ENCODE data around the gene PDLIM1.
"Not testable (repeated sequence)": the region's sequence is repeated elsewhere in the genome, so short reads cannot be mapped to it uniquely, and the experiment has no call there.

PDLIM1 gene

DNA sequence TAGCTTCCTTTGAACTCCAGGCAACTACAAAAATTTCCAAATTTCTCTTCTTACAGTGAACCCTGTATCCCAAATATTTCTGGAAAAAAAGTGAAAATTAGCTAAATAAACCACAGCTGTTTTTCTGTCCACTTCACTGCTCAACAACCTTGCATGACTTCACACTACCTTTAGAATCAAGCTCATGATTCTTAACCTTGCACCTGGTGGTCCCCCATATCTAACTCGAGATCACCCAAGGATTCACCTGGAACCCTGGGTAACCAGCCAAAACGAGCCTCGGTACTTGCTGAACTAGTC, 47.5 kb downstream of the PDLIM1 start:
- in situ Hi-C loops (cut with MboI; ENCODE audit: low sequenced_read_pairs) = no loop called here

DNA sequence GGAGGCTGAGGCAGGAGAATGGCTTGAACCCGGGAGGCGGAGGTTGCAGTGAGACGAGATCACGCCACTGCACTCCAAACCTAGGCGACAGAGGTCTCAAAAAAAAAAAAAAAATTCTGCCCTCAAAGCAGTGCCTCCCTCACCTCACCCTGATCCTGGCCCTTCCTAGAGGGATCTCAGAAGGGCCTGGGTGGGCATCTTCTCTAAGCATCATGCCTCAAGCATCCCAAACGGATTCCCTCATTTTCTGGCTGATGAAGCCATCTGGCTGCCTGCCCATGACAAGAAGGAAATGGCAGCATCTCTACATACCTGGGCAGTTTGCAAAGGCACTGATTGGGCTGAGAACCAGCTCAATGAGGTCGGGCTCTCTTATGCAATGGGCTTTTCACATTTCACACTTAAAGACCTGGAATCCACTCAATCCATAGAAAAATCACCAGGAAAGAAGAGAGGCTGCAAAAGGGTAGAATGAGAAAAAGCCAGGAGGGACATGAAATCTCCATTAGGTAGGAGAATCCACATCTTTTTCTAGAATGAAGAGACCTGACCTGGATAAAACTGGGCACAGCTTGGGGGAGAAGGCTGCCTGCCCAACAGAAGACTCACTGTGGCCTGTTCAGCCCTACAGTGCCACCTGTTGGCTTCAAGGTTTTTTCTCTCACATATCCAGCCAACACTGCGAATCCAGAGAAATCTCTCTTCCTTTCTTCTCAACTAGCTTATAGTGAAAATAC, 48.1 kb downstream of the PDLIM1 start:
- in situ Hi-C loops (cut with MboI; ENCODE audit: low sequenced_read_pairs) = no loop called here

DNA sequence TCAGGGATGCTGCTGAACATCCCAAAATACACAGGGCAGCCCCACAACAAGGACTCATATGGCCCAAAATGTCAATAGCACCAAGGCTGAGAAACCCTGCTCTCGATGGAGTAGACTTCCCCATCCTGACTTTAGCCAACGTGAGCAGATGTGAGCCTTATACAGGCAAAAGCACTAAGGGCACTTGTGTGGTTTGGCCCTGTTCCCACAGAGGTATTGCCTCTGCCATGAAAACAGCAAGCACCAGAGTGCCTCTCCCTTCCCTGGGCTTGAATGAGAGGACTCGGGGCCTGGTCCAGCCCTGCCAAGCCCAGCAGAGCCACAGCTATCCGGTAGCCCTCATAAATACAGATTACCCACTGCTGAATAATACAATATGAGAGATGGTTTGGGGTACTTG, 49.3 kb downstream of the PDLIM1 start:
- in situ Hi-C loops (cut with MboI; ENCODE audit: low sequenced_read_pairs) = no loop called here

DNA sequence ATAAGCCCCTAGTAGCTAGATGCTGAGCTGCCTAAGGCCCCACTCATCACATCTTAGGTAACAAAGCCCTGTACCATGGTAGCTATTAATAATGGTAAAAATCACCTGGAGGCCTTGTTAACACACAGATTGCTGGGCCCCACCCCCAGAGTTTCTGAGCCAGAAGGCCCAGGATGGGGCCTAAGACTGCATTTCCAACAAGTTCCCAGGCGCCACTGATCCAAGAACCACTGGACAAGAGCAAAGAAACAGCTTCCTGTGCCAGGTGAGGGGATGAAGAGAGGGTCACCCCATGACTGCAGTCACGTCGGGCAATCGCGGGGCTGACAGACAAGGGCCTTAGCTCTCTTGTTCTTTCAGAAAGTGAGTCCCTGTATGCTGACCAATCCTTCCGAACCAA, 50.0 kb downstream of the PDLIM1 start:
- in situ Hi-C loops (cut with MboI; ENCODE audit: low sequenced_read_pairs) = no loop called here

DNA sequence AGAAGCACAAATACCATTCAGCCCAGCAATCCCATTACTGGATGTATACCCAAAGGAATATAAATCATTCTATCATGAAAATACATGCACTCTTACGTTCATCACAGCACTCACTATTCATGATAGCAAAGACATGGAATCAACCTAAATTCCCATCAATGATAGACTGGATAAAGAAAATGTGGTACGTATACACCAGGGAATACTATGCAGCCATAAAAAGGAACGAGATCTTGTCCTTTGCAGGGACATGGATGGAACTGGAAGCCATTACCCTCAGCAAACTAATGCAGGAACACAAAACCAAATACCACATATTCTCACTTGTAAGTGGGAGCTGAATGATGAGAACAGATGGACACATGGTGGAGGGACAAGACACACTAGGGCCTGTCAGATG, 50.7 kb downstream of the PDLIM1 start:
- in situ Hi-C loops (cut with MboI; ENCODE audit: low sequenced_read_pairs) = not testable (repeated sequence)

DNA sequence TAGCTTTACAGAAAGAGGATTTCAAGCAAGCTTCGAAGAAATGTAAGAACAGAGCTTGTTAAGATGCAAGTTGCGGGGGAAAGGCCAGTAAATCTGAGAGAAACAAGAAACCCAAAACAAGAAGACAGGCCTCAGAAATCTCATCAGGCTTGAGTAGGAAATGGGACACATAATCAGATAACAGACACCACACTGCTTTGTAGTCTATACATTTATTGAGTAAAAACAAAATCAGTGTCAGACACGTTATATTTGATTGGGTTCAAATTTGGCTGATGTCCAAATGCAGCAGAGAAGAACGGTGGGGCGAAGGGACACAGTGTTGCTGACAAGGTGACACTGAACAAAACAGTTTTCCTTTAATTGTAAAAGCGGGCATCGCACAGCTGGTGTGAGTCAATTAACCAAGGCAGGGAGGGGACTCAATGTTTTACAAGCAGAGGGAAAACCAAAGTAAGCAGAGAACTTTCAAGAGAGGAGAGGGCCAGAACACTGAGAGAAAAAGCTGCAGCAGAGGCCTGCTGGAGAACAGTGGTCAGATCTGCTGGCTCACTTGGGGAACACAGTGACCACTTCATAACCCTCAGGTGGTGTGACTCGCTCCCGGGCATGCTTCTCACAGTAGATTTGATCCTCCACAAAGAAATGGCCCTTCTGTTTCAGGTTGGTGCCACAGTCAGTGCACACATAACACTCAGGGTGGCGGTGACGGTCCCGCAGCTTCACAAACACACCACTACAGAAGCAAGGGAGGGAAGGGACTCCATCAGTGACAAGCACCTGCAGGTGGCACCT, 53.2 kb downstream of the PDLIM1 start:
- in situ Hi-C loops (cut with MboI; ENCODE audit: low sequenced_read_pairs) = no loop called here

DNA sequence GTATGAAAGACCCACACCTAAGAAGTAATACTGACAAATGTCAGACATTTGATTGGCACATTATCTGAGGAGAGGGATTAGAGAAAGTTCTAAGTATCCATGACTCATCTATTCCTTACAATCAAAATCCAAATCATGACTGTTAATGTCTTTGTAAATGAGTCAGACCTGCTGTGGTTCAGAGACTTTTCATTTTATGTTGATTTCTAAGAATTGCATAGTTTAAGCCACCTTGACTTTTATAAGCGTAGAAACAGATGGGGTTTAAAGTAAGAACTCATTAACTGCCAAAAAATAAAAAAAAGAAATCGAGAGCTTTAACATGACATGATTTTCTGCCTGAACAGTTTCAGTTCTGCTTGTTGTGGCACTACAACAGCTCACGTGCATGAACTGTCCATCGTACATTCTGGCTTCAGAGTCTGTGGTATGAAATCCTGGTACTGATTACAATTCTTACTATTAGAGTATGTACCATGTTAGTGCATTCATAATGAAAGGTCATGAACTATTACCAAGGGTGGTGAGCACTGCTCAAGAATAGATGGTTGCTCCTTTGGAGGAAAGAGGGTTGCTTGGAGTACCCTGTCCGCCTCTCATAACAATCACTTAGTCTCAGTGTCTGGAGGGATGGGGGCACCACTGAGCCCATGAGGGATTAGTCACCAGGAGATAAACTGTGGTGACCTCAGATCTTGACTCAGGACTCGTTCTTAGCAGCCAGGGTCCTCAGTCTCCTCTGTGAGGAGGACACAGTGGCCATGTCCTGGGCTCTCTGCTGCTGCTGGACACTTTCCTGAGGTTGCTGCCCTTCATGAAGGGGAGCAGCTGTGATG, 54.5 kb downstream of the PDLIM1 start:
- in situ Hi-C loops (cut with MboI; ENCODE audit: low sequenced_read_pairs) = no loop called here

DNA sequence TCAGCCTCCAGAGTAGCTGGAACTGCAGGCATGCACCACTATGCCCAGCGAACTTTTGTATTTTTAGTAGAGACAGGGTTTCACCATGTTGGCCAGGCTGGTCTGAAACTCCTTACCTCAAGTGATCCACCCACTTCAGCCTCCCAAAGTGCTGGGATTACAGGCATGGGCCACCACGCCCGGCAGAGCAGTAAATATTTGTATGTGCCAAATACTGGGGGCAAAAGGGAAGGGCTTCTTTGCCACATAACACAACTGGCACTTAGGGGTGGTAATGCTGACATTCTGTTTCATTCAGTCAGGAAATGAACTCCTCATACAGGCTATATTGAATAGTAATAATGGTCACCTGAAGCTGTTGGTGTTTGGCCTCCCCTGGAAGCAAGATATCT, 55.1 kb downstream of the PDLIM1 start:
- in situ Hi-C loops (cut with MboI; ENCODE audit: low sequenced_read_pairs) = no loop called here

DNA sequence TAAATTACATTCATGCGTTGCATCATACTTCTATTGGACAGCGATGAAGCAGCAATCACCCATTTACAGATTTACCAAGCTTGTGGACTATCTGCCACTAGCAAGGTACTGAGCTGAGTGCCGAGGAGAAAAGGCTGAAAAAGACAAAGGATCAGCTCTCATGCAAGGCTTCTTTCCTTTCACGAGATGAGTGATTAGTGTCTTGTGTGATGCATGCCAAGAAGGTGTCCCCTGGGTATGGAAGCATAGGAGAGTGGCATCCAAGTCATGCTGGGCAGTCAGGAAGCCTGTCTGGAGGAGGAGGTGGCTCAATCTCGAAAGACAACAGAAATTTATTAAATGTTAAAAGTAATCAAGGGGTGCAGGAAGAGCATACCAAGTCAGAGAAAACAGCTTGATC, 55.9 kb downstream of the PDLIM1 start:
- in situ Hi-C loops (cut with MboI; ENCODE audit: low sequenced_read_pairs) = no loop called here

DNA sequence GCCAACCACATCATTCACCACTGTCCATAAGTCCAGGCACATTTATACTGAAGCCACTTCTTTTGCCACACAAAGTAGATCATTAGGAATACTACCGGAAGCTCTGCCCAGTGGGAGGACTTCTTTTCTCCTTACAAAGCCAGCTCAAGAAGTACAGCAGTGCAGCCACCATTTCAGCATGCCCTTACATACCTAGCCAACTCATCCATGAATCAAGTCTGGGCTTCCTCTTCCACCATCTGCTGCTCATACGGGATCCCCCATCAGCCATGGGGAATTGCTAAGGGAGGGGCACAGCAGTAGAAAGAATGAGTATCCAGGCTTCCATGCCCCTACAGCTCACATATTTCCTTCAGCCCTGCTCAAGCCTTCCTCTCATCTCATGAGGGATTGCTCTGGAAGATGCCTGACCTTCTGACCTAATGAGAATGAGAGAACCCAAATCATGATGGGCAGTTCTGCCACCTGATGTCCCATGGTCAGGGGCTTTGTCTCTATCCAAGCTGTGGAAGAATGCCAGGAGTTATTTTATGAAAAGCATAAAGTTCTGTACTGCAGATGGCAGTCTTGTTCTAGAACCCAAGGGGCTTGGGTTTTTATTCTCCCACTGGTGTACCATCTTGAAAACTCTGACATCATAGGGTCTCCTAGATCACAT, 57.3 kb downstream of the PDLIM1 start:
- in situ Hi-C loops (cut with MboI; ENCODE audit: low sequenced_read_pairs) = no loop called here

DNA sequence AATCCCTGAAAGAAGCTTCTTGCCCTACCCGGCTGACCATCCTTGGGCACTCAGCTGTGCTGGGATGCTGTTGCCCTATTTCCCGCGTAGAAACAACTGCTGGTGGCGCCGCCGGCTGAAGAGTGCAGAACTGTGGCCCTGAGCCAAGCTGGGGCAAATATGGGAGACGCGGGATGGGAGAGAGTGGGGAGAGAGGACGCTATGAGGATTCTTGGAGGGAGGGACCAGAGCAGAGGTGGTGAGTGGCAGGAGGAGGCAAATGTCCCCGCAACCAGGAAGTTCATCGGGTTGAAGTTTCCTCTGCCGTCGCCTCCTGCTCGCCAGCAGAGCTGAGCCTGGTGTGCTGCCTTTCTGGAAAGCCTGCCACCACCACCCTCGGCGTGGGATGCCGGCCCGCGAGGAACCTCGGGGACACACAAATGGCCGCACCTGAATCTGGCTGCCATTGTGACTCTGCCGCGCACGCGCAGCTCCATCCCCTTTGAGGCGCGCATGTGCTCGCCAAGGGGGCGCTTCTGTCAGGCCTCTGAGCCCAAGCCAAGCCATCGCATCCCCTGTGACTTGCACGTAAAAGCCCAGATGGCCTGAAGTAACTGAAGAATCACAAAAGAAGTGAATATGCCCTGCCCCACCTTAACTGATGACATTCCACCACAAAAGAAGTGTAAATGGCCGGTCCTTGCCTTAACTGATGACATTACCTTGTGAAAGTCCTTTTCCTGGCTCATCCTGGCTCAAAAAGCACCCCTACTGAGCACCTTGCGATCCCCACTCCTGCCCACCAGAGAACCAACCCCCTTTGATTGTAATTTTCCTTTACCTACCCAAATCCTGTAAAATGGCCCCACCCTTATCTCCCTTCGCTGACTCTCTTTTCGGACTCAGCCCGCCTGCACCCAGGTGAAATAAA, 59.9 kb downstream of the PDLIM1 start:
- in situ Hi-C loops (cut with MboI; ENCODE audit: low sequenced_read_pairs) = not testable (repeated sequence)

DNA sequence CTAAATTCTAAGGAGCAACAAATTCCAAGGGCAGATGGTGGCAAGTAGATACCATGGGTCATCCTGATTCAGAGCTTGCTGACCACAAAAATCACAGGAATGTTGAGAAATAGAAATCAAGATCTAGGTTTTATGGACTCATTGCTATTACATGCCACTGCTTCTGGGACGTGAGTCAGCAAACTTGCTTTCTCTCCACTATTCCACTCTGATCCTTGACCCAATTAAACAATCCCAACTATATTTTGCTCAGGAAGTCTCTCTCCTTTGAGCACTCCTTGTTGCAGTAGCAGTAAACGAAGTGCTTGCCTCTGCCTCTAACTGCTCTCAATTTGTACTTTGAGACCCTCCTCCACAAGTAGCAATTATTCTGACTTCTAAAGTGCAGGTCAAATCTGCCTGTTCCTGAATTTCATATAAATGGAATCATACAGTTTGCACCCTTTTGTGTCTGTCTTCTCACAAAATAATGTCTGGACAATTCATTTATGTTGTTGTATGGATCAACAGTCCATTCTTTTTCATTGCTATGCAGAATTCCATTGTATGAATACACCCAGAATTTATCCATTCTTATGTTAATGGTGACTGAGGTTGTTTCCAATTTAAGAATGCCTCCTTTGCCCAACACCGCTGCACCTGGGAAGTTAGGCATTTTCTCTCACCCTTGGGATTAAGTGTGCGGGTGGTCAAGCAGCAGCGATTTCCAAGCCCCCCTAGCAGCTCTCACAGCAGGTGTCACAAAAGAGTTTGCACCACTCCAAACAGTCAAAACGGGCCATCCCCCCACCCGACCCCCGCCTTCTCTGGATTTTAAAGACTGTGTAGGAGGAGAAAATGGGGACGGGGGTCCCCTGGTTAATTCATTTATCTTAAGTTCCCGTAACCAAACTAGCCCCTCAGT, 60.8 kb downstream of the PDLIM1 start:
- in situ Hi-C loops (cut with MboI; ENCODE audit: low sequenced_read_pairs) = no loop called here

DNA sequence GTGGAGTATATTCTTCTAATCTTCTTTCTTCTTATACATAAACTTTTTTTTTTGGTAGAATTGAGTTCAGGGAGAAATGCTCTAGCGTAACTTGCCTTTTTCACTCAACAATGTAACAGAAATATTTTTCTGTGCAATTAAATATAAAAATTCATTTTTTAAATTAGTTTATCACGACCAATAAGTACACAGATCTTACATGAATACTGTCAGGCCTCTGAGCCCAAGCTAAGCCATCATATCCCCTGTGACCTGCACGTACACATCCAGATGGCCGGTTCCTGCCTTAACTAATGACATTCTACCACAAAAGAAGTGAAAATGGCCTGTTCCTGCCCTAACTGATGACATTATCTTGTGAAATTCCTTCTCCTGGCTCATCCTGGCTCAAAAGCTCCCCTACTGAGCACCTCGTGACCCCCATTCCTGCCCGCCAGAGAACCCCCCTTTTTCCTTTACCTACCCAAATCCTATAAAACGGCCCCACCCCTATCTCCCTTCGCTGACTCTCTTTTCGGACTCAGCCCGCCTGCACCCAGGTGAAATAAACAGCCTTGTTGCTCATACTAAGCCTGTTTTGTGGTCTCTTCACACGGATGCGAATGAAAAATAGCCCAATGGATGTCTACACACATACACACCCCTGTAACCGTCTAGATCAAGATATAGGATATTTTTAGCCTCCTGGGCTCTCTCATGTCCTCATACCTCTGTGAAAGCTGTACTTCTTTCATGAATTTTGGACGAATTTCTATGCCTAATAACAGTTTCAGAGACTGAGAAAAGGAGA, 61.7 kb downstream of the PDLIM1 start:
- in situ Hi-C loops (cut with MboI; ENCODE audit: low sequenced_read_pairs) = not testable (repeated sequence)

DNA sequence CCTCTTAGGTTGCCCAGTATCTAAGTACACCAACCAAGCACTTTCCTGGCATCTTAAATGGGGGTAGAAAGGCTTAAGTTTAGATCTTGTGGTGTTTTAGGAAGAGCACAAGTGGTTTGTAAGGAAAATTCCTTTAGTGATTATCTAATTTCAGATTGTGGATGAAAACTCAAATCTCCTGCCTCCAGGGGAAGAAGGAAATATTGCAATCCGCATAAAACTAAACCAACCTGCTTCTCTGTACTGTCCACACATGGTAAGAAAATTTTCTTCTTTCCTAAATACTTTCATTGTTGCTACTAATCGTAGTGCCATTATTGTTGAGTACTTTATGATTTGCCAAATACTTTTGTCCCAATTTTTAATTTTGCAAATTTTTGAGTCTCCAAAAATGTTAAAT, 65.7 kb downstream of the PDLIM1 start:
- in situ Hi-C loops (cut with MboI; ENCODE audit: low sequenced_read_pairs) = no loop called here

DNA sequence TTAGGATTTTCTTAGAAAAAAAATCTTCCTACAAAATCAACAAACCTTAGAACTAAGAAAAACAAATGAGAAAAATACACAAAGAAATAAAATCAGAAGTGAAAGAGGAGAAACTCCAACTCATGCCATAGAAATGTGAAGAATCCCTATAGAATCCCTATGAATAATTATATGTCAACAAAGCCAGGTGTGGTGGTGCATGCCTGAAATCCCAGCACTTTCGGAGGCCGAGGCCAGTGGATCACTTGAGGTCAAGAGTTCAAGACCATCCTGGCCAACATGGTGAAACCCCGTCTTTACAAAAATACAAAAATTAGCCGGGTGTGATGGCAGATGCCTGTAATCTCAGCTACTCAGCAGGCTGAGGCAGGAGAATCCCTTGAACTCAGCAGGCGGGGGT, 69.7 kb downstream of the PDLIM1 start:
- in situ Hi-C loops (cut with MboI; ENCODE audit: low sequenced_read_pairs) = no loop called here

DNA sequence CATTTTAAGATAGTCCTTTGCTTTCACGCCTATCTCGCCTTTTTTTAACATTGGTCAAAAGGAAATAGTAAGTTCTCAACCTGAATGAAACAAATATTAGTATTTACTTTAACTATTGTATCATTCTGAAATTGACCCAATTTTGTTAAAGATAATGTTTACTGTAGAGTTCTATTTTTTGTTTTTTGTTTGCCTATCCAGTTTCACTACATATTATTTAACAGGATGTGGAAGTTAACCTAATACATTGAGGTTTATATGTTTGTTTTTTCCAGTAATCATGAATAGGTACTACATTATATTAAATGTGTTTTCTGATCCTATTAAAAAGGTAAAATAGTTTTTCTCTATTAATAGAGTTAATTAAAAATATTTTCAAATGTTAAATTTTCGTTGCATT, 70.3 kb downstream of the PDLIM1 start:
- in situ Hi-C loops (cut with MboI; ENCODE audit: low sequenced_read_pairs) = no loop called here

DNA sequence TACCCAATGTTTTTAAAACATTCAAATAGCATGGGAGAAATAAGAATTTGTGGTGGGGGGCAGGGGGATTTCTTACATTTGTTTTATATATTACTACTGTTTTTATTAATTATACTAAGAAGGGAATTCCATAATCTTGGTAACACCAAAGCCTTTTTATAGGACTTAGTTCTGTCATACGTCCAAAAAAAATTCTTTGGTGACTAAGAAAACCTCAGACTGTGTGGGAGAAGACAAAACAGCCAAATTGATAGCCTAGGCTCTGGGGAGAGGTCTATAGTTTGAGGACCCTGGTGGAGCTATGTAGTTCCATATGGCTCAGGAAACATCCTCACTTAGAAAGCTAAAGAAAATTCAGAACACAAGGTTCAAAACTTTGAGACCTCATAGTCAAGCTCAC, 73.3 kb downstream of the PDLIM1 start:
- in situ Hi-C loops (cut with MboI; ENCODE audit: low sequenced_read_pairs) = no loop called here

DNA sequence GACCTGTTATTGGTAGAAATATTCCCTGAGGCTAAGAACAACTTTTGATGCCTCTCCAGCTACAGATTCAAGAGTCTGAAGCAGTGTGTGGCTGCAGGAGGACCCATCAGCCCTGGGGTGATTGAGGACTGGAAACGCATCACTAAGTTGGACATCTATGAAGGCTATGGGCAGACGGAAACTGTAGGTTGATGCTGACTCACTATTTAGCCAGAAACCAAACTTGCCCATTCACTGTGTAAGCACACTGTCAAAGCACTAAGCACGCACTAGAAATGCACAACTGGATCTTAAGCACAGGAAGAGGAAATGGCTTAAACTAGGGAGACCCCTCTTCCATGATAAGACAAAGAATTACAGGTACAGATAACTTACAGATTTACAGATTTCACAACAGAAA, 76.0 kb downstream of the PDLIM1 start:
- in situ Hi-C loops (cut with MboI; ENCODE audit: low sequenced_read_pairs) = no loop called here
